Stimulated activated CD4-positive, alpha-beta T cell treated with anti-CD3 and anti-CD28 coated beads, Interleukin-15, amount 100 ng/mL, for 24 hours (primary cell): ENCODE measurements around the gene HNRNPA0.
A peak's percentile ranks its signal among the peaks of the same experiment; 100 is the strongest.

ENCODE experiments used
- DNase-seq: peaks from one replicate; pipeline ENCODE4 v3.0.0-alpha.2; 2020

The HNRNPA0 gene

GRCh38 chr5:137716337-137716736, 37.8 kb downstream of the HNRNPA0 start:
- no peak for DNase-seq

GRCh38 chr5:137715456-137715855, 38.7 kb downstream of the HNRNPA0 start:
- no peak for DNase-seq

GRCh38 chr5:137714946-137715345, 39.2 kb downstream of the HNRNPA0 start:
- no peak for DNase-seq

GRCh38 chr5:137714494-137714893, 39.7 kb downstream of the HNRNPA0 start:
- DNase-seq: no peak

- DNase-seq: no peak
Measured at GRCh38 chr5:137712139-137712667, 42.0 kb downstream of the HNRNPA0 start.

- DNase-seq: no peak
Measured at GRCh38 chr5:137710086-137710485, 44.1 kb downstream of the HNRNPA0 start.

- DNase-seq: no peak
Measured at GRCh38 chr5:137708796-137709559, 45.2 kb downstream of the HNRNPA0 start.

GRCh38 chr5:137708062-137708461, 46.1 kb downstream of the HNRNPA0 start:
- no peak for DNase-seq

- no peak for DNase-seq
Measured at GRCh38 chr5:137706841-137707240, 47.3 kb downstream of the HNRNPA0 start.

GRCh38 chr5:137705106-137705505, 49.1 kb downstream of the HNRNPA0 start:
- DNase-seq: no peak

- DNase-seq: no peak
Measured at GRCh38 chr5:137703565-137703964, 50.6 kb downstream of the HNRNPA0 start.

- DNase-seq: no peak
Measured at GRCh38 chr5:137700282-137700680, 53.9 kb downstream of the HNRNPA0 start.

- DNase-seq: no peak
Measured at GRCh38 chr5:137699336-137700281, 54.6 kb downstream of the HNRNPA0 start.

- DNase-seq: peak; percentile 66
Measured at GRCh38 chr5:137696481-137696880, 57.7 kb downstream of the HNRNPA0 start.

GRCh38 chr5:137695651-137696428, 58.3 kb downstream of the HNRNPA0 start:
- DNase-seq: peak; percentile 9
